Mucosa of rectum (tissue), 2 donors: ENCODE data around the gene MYRIP.

Experiments
- H3K27ac ChIP-seq, 2 donors: one replicate each; pipeline ENCODE4 v1.7.0; 2013; ENCODE audit warnings: inconsistent platforms in 2 of 2, low read depth in 2 of 2, low read length in 2 of 2
- H3K27me3 ChIP-seq, 2 donors: one replicate each; pipeline ENCODE4 v1.7.0; 2013; ENCODE audit warnings: low read length in 2 of 2; ENCODE audit not compliant: control insufficient read depth in 2 of 2, insufficient read depth in 2 of 2
- H3K36me3 ChIP-seq, 2 donors: one replicate each; pipeline ENCODE4 v1.7.0; 2013; ENCODE audit warnings: low read length in 2 of 2; ENCODE audit not compliant: control insufficient read depth in 2 of 2, insufficient read depth in 2 of 2
- H3K4me1 ChIP-seq, 2 donors: one replicate each; pipeline ENCODE4 v1.7.0; 2013; ENCODE audit warnings: low read length in 2 of 2, mild to moderate bottlenecking in 1 of 2; ENCODE audit not compliant: control insufficient read depth in 2 of 2, insufficient read depth in 2 of 2
- H3K4me3 ChIP-seq, 2 donors: one replicate each; pipeline ENCODE4 v1.7.0; 2013; ENCODE audit warnings: low read length in 2 of 2
- H3K9ac ChIP-seq, 2 donors: one replicate each; pipeline ENCODE4 v1.7.0; 2013; ENCODE audit warnings: low read length in 2 of 2, low read depth in 1 of 2, mild to moderate bottlenecking in 1 of 2
- H3K9me3 ChIP-seq, 2 donors: one replicate each; pipeline ENCODE4 v1.7.0; 2013; ENCODE audit warnings: low read length in 2 of 2; ENCODE audit not compliant: control insufficient read depth in 2 of 2
- donor health status: healthy.
- donor health status: Normal muscosa, but diverticular disease.

Gene MYRIP

DNA sequence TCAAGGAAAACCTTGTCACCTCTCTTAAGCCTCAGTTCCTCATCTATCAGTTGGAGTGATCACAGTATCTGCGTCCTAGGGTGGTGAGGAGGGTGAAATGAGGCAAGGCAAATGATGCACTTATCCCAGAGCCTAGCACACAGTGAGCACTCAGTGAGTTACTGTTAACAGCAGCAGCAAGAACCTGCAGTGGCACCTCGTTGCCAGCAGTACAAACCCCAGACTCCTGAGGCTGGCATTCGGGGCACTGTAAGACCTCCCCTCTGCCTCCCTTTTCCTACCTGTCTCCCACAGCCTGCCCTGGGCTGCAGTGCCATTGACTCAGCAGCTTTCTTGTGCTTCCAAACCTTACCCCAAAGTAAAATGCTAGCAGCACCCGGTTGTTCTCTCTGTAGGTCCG, 417.2 kb downstream of the MYRIP start:
- Histone ChIP-seq H3K36me3 (no peaks in the 10 kb centered on the region), H3K27ac (no peak overlapping the region), H3K4me3 (no peak overlapping the region), H3K27me3 (no peaks in the 10 kb centered on the region), H3K4me1 (peaks cover 0 to 2% of the 10 kb centered on the region in 2 donors), H3K9ac (no peak overlapping the region), H3K9me3 (no peaks in the 10 kb centered on the region)

DNA sequence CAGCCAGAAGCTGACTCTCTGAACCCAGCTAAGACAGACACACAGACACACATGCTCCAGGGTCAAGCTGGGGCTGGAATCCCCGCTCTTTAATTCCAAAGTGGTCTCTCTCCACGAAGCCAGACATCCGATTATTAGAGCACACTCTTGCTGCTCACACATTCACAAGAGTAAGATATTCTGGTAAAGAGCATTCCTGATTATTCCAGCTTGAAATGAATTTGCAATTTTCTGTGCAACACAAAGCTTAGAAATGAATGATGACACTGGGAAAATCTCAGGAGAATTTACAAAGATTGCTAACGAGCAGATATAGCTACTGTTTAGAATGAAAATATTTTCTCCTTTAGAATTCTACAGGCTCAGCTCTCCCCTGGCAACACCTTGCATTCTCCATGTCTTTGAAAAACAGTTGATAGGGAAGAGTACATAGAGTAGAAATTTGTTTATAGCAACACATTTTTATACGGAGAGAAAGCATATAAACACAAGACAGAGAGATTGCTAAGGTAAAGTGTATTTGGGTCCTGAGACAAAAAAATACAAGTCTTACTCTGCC, 419.5 kb downstream of the MYRIP start:
- H3K36me3 ChIP-seq: no peaks in the 10 kb centered on the region
- H3K4me1 ChIP-seq: peaks cover 0 to 2% of the 10 kb centered on the region in 2 donors
- no peak overlapping the region for H3K9ac ChIP-seq
- H3K27ac ChIP-seq: no peak overlapping the region
- H3K4me3 ChIP-seq: no peak overlapping the region
- no peaks in the 10 kb centered on the region for H3K27me3 ChIP-seq
- no peaks in the 10 kb centered on the region for H3K9me3 ChIP-seq

DNA sequence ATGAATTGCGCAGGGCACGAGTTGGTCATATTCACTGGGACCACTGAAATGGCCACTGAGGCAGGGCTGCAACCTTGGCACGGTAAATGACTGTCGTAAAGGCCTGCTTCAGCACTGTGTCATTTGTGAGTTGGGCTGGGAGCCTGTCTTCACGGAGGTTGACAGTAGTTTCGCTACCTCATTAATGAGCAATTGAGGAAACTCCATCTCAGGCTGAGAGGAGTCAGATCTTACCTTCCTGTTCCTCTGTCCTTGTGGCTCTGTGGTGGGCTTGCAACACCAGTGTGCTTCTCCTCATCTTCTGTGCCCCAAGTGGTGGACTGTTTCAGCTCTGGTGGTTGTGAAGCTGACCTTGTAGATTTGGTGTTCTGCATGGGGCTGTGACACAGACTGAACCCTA, 420.0 kb downstream of the MYRIP start:
- Histone ChIP-seq H3K36me3 (no peaks in the 10 kb centered on the region), H3K4me1 (peaks cover 0 to 2% of the 10 kb centered on the region in 2 donors), H3K9ac (no peak overlapping the region), H3K27ac (no peak overlapping the region), H3K27me3 (no peaks in the 10 kb centered on the region), H3K9me3 (no peaks in the 10 kb centered on the region), H3K4me3 (no peak overlapping the region)

DNA sequence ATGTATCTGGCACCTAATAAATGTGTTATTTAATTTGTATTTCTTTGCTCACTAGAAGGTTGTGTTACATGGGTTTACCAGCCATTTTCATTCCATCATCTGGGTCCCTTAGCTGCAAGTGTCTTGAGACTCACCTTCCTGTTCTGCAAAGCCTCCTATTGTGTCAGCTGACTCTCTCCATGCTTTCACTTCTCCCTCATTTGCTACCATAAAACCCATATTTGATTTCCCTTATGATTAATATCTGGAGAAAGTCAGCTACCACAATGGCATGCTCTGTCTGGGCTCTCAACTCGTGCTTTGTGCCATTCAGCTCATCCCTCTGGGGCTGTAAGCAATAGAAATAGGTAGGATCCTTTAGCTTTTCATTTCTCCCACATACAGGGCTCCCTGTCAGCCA, 420.6 kb downstream of the MYRIP start:
- Histone ChIP-seq H3K27ac (no peak overlapping the region), H3K4me3 (no peak overlapping the region), H3K27me3 (no peaks in the 10 kb centered on the region), H3K9ac (no peak overlapping the region), H3K36me3 (no peaks in the 10 kb centered on the region), H3K4me1 (peaks cover 0 to 2% of the 10 kb centered on the region in 2 donors), H3K9me3 (no peaks in the 10 kb centered on the region)

DNA sequence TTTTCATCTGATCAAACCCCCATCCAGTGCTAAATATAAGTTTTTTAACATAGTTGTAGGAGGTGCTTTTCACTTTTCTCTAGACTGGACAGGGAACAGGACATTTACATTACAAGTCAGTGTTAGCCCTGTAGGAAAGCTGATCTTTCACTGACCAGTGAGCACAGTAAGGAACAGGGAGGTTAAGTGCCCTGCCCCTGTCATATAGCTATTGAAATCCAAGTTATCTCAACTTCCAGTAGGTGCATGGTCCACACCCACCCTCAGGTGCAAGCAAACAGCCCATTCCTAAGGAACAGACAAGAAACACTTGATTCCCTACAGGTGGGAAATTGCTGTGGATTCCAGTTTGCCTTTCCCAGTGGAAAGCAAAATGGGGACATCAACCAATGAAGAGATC, 421.0 kb downstream of the MYRIP start:
- H3K9me3 ChIP-seq: no peaks in the 10 kb centered on the region
- H3K36me3 ChIP-seq: no peaks in the 10 kb centered on the region

DNA sequence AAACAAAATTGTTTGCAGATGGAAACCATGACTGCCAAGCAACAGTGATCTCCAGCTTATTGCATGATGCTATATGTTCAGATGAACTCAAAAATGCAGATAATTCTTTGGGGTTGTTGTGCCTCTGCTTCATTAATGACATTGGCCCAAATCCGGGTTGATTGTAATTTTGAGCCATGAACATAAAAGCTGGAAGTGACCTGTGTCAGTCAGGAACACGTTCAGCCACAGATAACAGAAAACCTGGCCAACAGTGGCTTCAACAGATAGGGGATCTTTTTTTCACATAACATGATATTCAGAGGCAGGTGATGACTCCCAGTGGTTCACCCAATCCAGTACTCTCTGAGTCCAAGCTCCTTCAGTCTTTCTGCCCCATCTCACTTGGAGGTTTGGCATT, 423.2 kb downstream of the MYRIP start:
- no peak overlapping the region for H3K9ac ChIP-seq
- H3K9me3 ChIP-seq: no peaks in the 10 kb centered on the region
- no peak overlapping the region for H3K4me3 ChIP-seq
- H3K4me1 ChIP-seq: peaks cover 0 to 2% of the 10 kb centered on the region in 2 donors
- H3K36me3 ChIP-seq: no peaks in the 10 kb centered on the region
- no peaks in the 10 kb centered on the region for H3K27me3 ChIP-seq
- H3K27ac ChIP-seq: no peak overlapping the region

More for the DNA sequence above, 421.0 kb downstream of the MYRIP start:
- Histone ChIP-seq H3K9ac (no peak overlapping the region), H3K27me3 (no peaks in the 10 kb centered on the region), H3K4me3 (no peak overlapping the region), H3K27ac (no peak overlapping the region), H3K4me1 (peaks cover 0 to 2% of the 10 kb centered on the region in 2 donors)

DNA sequence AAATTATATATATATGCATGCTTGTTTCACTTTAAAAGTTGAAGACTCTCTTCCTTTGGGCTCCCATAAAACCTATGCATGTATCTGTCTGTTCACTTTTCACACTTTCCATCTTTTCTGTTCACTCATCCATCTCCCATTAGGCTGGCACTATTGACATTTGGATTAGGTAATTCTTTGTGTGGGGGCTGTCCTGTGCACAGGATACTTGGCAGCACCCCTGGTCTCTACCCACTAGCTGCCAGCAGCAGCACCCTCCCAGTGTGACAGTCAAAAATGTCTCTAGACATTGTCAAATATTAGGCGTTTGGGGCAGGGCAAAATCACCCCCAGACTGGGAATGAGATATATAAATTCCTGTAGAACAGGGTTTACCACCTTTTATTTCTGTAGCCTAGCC, 427.8 kb downstream of the MYRIP start:
- no peak overlapping the region for H3K9ac ChIP-seq
- no peak overlapping the region for H3K27ac ChIP-seq
- no peaks in the 10 kb centered on the region for H3K9me3 ChIP-seq
- no peak overlapping the region for H3K4me3 ChIP-seq
- no peaks in the 10 kb centered on the region for H3K4me1 ChIP-seq
- no peaks in the 10 kb centered on the region for H3K27me3 ChIP-seq
- H3K36me3 ChIP-seq: no peaks in the 10 kb centered on the region

DNA sequence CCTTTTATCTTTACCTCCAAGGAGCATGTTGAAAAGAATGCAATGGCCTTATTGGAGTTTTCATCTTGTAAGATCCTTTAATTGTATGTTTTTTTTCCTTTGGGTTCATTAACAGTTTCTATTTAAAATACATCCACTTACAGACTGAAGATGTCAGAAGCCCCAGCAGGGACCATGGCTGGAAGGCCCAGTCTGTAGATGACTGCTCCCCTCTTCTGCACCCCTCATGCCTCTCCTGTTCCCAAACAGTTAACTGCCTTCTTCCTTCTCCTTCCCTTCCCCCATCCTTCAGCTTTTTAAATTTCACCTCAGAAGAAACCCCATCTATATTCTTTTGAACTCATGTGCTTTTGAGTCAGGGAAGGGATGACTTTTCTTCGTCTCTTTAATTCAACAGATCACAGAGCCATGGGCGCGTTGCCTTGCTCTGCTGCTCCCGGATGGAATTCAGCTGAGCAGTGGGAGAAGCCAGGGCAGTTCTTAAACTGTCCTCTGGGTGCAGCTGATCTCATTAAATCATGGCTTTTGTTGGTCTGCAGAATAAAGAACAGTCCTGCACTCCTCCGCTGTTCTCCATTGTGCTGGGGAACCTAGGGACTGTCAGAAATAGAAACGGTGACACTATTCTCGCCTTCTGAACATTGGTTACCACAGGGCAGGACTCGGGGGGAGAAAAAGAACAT, 428.6 kb downstream of the MYRIP start:
- H3K9me3 ChIP-seq: no peaks in the 10 kb centered on the region
- H3K9ac ChIP-seq: no peak overlapping the region
- no peaks in the 10 kb centered on the region for H3K36me3 ChIP-seq
- no peaks in the 10 kb centered on the region for H3K4me1 ChIP-seq
- no peak overlapping the region for H3K4me3 ChIP-seq
- no peak overlapping the region for H3K27ac ChIP-seq
- H3K27me3 ChIP-seq: no peaks in the 10 kb centered on the region

DNA sequence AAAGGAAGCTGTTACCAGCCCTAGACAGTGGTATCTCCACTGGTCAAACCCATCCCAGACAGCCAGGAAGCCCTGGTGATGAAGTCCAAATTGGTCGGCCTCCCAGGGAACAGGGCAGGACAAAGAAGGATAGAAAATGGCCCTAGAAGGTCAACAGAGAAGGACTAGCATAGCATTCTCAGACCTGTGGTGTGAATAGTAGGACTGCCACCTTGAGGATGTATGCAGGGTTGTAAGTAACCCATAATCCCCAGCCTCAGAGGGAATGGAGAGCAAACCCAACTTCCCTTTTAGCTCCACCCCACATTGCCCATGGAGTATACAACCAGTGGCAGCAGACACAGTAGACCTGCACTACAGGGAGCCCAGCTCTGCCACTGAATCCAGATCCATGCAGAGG, 431.5 kb downstream of the MYRIP start:
- Histone ChIP-seq H3K27ac (no peak overlapping the region), H3K36me3 (no peaks in the 10 kb centered on the region), H3K4me3 (no peak overlapping the region), H3K27me3 (no peaks in the 10 kb centered on the region), H3K4me1 (no peaks in the 10 kb centered on the region), H3K9me3 (no peaks in the 10 kb centered on the region), H3K9ac (no peak overlapping the region)

DNA sequence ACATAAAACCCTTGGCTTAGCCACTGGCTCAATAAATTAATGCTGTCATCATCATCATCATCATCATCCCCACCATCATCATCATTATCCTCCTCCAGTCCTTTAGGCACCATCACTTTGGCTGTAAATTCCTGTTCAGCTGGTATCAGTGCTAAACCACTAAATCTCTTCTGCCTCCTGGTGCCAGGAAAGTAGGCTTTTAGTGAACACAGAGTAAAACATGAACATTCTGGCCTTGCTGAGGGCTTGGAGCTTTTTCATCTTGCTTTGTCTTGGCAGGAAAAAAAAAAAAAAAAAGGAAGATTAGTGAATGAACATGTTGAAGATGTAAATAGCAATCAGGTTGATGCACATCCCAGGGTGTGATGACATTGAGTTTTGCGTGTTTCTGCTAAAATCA, 432.8 kb downstream of the MYRIP start:
- no peaks in the 10 kb centered on the region for H3K4me1 ChIP-seq
- no peak overlapping the region for H3K27ac ChIP-seq
- H3K9me3 ChIP-seq: no peaks in the 10 kb centered on the region
- H3K4me3 ChIP-seq: no peak overlapping the region
- H3K9ac ChIP-seq: no peak overlapping the region
- no peaks in the 10 kb centered on the region for H3K36me3 ChIP-seq
- H3K27me3 ChIP-seq: no peaks in the 10 kb centered on the region
